IMR-90 (cell line): ENCODE results near the gene KIF1B. TPM values are rescaled to one million over a fixed set of nuclear protein-coding genes. Genes with fewer than 3 reads are reported as not detected.

Experiments
- ATAC-seq: fragments of 200-7000 bp; cut with Tn5 transposase; 2 replicates; pipeline ENCODE4 v1.9.1; 2020; ENCODE audit warnings: low read depth, mild to moderate bottlenecking, moderate library complexity
- BruUV-seq: library from RNA; stranded (reverse); fragments of 400-500 nt; replicated peaks from 2 replicates; lab custom pipeline; 2021; lab: Mats Ljungman, UMichigan
- CTCF ChIA-PET: fragments of 300-600 bp; formaldehyde crosslinking; extraction: SDS; loops from one replicate; lab custom pipeline; 2021; ENCODE audit warnings: antibody characterized with exemption; lab: Yijun Ruan, JAX
- POLR2A ChIA-PET: fragments of 300-600 bp; sonication (Branson Sonifier 250); formaldehyde crosslinking; loops from one replicate; lab custom pipeline; 2022; ENCODE audit warnings: antibody characterized with exemption; ENCODE audit not compliant: unreplicated experiment; lab: Charles Lee
- DNase-seq: peaks from one replicate; pipeline ENCODE4 v3.0.0; 2013
- H2AFZ ChIP-seq: replicated peaks from 2 replicates; pipeline ENCODE3; 2013; ENCODE audit warnings: low read length, mild to moderate bottlenecking; ENCODE audit not compliant: poor library complexity
- H2AK5ac ChIP-seq: 2 replicates; pipeline ENCODE4 v1.6.1; 2013; ENCODE audit warnings: low read depth, low read length, inconsistent platforms
- H2AK9ac ChIP-seq: replicated peaks from 2 replicates; pipeline ENCODE3; 2013; ENCODE audit warnings: mild to moderate bottlenecking, low read depth, low read length, moderate library complexity; ENCODE audit not compliant: poor library complexity
- H2BK120ac ChIP-seq: 2 replicates; pipeline ENCODE4 v1.6.1; 2013; ENCODE audit warnings: low read depth, low read length, inconsistent platforms
- H2BK15ac ChIP-seq: 3 replicates; pipeline ENCODE4 v1.6.1; 2013; ENCODE audit warnings: low read depth, low read length, inconsistent platforms
- H2BK20ac ChIP-seq: 2 replicates; pipeline ENCODE4 v1.6.1; 2013; ENCODE audit warnings: low read depth, mild to moderate bottlenecking, inconsistent platforms, low read length, moderate library complexity
- H2BK5ac ChIP-seq: 2 replicates; pipeline ENCODE4 v1.6.1; 2013; ENCODE audit warnings: mild to moderate bottlenecking, low read depth, low read length, inconsistent platforms; ENCODE audit not compliant: poor library complexity, severe bottlenecking
- H3K14ac ChIP-seq: replicated peaks from 2 replicates; pipeline ENCODE4 v1.6.1; 2013; ENCODE audit warnings: low read depth, low read length, inconsistent platforms
- H3K18ac ChIP-seq: 2 replicates; pipeline ENCODE4 v1.6.1; 2013; ENCODE audit warnings: low read depth, low read length, control low read depth
- H3K23ac ChIP-seq: 2 replicates; pipeline ENCODE4 v1.6.1; 2013; ENCODE audit warnings: low read depth, low read length, inconsistent platforms
- H3K27ac ChIP-seq: 2 replicates; pipeline ENCODE4 v1.5.1; 2013; ENCODE audit warnings: mild to moderate bottlenecking, control low read depth, low read length; ENCODE audit not compliant: insufficient read depth
- H3K27me3 ChIP-seq: 2 replicates; pipeline ENCODE4 v1.6.1; 2013; ENCODE audit warnings: low read length; ENCODE audit not compliant: control insufficient read depth, insufficient read depth
- H3K36me3 ChIP-seq: 2 replicates; pipeline ENCODE4 v1.6.1; 2013; ENCODE audit warnings: low read length, mixed read lengths; ENCODE audit not compliant: control insufficient read depth, insufficient read depth
- H3K4ac ChIP-seq: 2 replicates; pipeline ENCODE4 v1.6.1; 2013; ENCODE audit warnings: low read depth, low read length, inconsistent platforms
- H3K4me1 ChIP-seq: 2 replicates; pipeline ENCODE4 v1.6.1; 2013; ENCODE audit warnings: low read length, mixed read lengths; ENCODE audit not compliant: control insufficient read depth, insufficient read depth
- H3K4me2 ChIP-seq: 2 replicates; pipeline ENCODE4 v1.6.1; 2013; ENCODE audit warnings: low read depth, mild to moderate bottlenecking, control low read depth, low read length, moderate library complexity
- H3K4me3 ChIP-seq: 2 replicates; pipeline ENCODE4 v1.5.1; 2013; ENCODE audit warnings: low read depth, mild to moderate bottlenecking, control low read depth, low read length, moderate library complexity; ENCODE audit not compliant: insufficient read depth
- H3K56ac ChIP-seq: 2 replicates; pipeline ENCODE4 v1.6.1; 2013; ENCODE audit warnings: low read length, inconsistent platforms; ENCODE audit not compliant: insufficient read depth; ENCODE audit errors: extremely low read depth
- H3K79me1 ChIP-seq, 2 experiments: 2 replicates each; pipeline ENCODE4 v1.6.1; 2013; ENCODE audit warnings: low read length in 2 of 2, inconsistent platforms in 1 of 2, low read depth in 1 of 2
- H3K9ac ChIP-seq: 2 replicates; pipeline ENCODE4 v1.6.1; 2013; ENCODE audit warnings: low read depth, low read length, control low read depth
- H3K9me1 ChIP-seq: 2 replicates; pipeline ENCODE4 v1.6.1; 2013; ENCODE audit warnings: low read length, inconsistent platforms; ENCODE audit not compliant: insufficient read depth
- H3K9me3 ChIP-seq: 2 replicates; pipeline ENCODE4 v1.6.1; 2013; ENCODE audit warnings: low read length; ENCODE audit not compliant: control insufficient read depth, insufficient read depth
- H4K20me1 ChIP-seq: 2 replicates; pipeline ENCODE4 v1.6.1; 2013; ENCODE audit warnings: low read length, inconsistent platforms; ENCODE audit not compliant: insufficient read depth
- H4K5ac ChIP-seq: 2 replicates; pipeline ENCODE4 v1.6.1; 2013; ENCODE audit warnings: mild to moderate bottlenecking, low read depth, low read length, control low read depth
- H4K8ac ChIP-seq, 2 experiments: 2 replicates each; pipeline ENCODE4 v1.6.1; 2013; ENCODE audit warnings: low read depth in 2 of 2, low read length in 2 of 2, control low read depth in 1 of 2, inconsistent platforms in 1 of 2
- H4K91ac ChIP-seq: 2 replicates; pipeline ENCODE4 v1.6.1; 2013; ENCODE audit warnings: low read depth, low read length, inconsistent platforms; ENCODE audit not compliant: insufficient read depth
- MAFK ChIP-seq: IDR thresholded peaks from 2 replicates; pipeline ENCODE4 v1.6.1; 2012; ENCODE audit warnings: low read depth, low read length, improper control_type of control experiment
- WGBS, 2 experiments: methylation state at CpG; one replicate each; pipeline versions ENCODE4 v1.1.5 to v1.1.7; 2013; ENCODE audit warnings: missing lambda C conversion rate in 2 of 2; ENCODE audit not compliant: insufficient read length in 1 of 2; ENCODE audit errors: extremely low coverage in 2 of 2; 5-methylcytosine and 5-hydroxymethylcytosine counted together
- dilution Hi-C: fragments of 300-500 bp; cut with HindIII; formaldehyde crosslinking; loops from one replicate; pipeline ENCODE4 v1.14.3; 2018; ENCODE audit warnings: low sequenced_read_pairs; ENCODE audit not compliant: unreplicated experiment
- in situ Hi-C: fragments of 300-500 bp; cut with MboI; formaldehyde crosslinking; loops from 3 replicates; pipeline ENCODE4 v1.14.3; 2019; ENCODE audit warnings: low sequenced_read_pairs, inconsistent platforms, mixed read lengths
- intact Hi-C: fragments of 100-400 bp; cut with micrococcal nuclease; formaldehyde crosslinking; loops from 2 replicates; pipeline ENCODE4 v1.10.0; 2022
- polyA plus RNA-seq, 3 experiments: library from polyadenylated mRNA; depleted of rRNA; stranded (reverse); fragments of >200 nt; gene quantifications; 2 replicates each; pipeline ENCODE4 v1.2.3, GENCODE V29; 2012; ENCODE audit warnings: low replicate concordance in 1 of 3
- total RNA-seq: library from RNA; depleted of rRNA; stranded (reverse); fragments of >200 nt; gene quantifications from 2 replicates; pipeline ENCODE4 v1.2.3, GENCODE V29; 2012

The KIF1B gene
- total and polyA plus RNA-seq, 2 of the 4 experiments (the other 2 are of a cell fraction) = 13.0 to 21.1 TPM

DNA sequence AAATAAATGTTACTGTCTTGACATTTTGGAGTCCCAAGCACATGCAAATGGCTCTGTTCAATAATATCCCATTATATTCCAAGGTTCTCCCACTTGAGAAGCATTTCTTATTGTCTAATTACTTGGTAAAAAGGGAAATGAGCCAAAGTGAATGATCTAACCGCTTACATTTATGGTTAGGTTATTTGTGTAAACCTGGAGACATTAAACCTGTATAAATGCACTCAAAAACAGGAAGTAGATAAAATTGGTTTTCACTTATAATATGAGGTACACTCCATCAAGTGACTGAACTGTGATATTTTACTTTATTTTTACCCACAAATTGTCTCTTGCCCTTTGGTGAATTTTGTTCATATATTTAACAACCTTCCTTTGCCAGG is 26.8 kb downstream of the KIF1B start:
- no peak for TF ChIP-seq MAFK
- Histone ChIP-seq H4K5ac (no peak overlapping the region), H3K9ac (no peak overlapping the region), H3K18ac (no peak overlapping the region), H3K79me1 (peaks cover 17 to 45% of the 10 kb centered on the region in 2 experiments), H4K20me1 (peaks cover 20% of the 10 kb centered on the region), H2AK9ac (no peak overlapping the region), H4K91ac (no peak overlapping the region), H2BK5ac (no peak overlapping the region), H3K9me3 (no peaks in the 10 kb centered on the region), H3K23ac (no peak overlapping the region), H3K4me3 (no peak overlapping the region), H4K8ac (no peak overlapping the region), H3K56ac (no peak overlapping the region), H2BK120ac (no peak overlapping the region), H3K4me1 (peaks cover 2% of the 10 kb centered on the region; the same call in 1 of the 2 replicates), H3K4ac (no peak overlapping the region), H2BK20ac (no peak overlapping the region), H3K4me2 (no peak overlapping the region), H3K36me3 (peaks cover 12% of the 10 kb centered on the region), H2AFZ (no peak overlapping the region), H3K9me1 (peaks cover 2% of the 10 kb centered on the region; the same call in 1 of the 2 replicates), H2BK15ac (no peak overlapping the region), H2AK5ac (no peak overlapping the region), H3K14ac (no peak overlapping the region), H3K27ac (no peak overlapping the region), H3K27me3 (no peaks in the 10 kb centered on the region)
- no peak for DNase-seq
- BruUV-seq = no TSS peak
- in situ Hi-C loops = no loop called here
- CTCF ChIA-PET = interaction anchor here (2.1 kb wide), 1 partner anchor 27 kb away, joined by 8 read pairs; the partner anchor contains the start of gene KIF1B
- ATAC-seq = no peak
- POLR2A ChIA-PET = no interaction called here
- no CpG with 5 or more reads among the region's 1 CpG for WGBS, 2 experiments
- intact Hi-C loops = no loop called here
- dilution Hi-C loops = no loop called here
